C4-2B (cell line): ENCODE data around the gene MDP1.
A peak's percentile ranks its signal among the peaks of the same experiment; 100 is the strongest.

ENCODE experiments used
- H3K27ac ChIP-seq: fragments of 450-650 bp; 2 replicates; pipeline ENCODE4 v1.5.1; 2017
- ZFX ChIP-seq: fragments of 450-650 bp; IDR thresholded peaks from 2 replicates; pipeline ENCODE4 v1.6.1; 2017
- TF ChIP-seq, protein P1 (sequence below): fragments of 450-650 bp; conservative IDR thresholded peaks from 2 replicates; pipeline ENCODE4 v1.5.1; 2017; ENCODE audit warnings: mild to moderate bottlenecking

The MDP1 gene

DNA sequence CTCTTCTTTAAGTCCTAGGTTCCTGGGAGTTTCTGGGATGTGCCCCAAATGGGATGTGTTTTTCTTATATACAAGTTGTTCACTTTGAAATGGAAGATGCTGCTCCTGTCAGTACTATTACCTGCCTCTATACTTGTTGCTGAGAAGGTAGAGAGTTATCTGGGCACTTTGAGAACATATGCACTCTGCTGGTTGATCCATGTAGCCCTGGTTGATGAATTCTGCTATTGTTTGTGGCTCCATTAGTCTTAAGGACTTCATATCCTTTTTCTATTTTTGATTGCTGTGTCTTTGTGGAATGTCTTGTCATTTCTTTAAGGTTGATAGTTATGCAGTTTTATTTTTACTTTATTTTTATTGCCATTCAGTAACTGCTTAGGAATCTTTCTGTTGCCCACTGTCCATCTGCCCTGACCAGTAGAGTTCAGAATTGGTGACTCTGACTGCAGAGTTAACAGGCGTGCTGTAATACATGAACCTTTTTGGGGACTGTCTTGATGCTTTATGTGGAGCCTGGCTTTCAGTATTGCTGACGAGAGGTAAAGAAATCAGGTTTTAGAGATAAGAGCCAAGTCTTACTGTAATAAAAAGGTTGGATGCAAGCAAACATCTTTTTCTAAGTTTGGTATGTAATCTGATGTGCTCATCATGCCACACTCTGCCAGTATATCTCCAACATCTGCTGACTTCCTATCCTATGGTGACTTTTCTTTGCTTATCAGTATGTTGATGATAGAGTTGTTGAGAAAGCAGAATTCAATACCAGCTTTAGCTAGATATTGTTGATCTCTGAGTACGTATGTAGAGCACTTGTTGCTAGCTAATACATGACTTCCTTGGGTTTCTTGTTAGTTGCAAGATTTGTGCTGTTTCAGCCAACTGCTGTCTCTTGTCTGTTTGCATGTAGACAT lies 18.5 kb upstream of the MDP1 start:
- H3K27ac ChIP-seq = no peak overlapping the region
- TF ChIP-seq, protein P1, sequence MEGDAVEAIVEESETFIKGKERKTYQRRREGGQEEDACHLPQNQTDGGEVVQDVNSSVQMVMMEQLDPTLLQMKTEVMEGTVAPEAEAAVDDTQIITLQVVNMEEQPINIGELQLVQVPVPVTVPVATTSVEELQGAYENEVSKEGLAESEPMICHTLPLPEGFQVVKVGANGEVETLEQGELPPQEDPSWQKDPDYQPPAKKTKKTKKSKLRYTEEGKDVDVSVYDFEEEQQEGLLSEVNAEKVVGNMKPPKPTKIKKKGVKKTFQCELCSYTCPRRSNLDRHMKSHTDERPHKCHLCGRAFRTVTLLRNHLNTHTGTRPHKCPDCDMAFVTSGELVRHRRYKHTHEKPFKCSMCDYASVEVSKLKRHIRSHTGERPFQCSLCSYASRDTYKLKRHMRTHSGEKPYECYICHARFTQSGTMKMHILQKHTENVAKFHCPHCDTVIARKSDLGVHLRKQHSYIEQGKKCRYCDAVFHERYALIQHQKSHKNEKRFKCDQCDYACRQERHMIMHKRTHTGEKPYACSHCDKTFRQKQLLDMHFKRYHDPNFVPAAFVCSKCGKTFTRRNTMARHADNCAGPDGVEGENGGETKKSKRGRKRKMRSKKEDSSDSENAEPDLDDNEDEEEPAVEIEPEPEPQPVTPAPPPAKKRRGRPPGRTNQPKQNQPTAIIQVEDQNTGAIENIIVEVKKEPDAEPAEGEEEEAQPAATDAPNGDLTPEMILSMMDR = no peak
- no peak for TF ChIP-seq ZFX

DNA sequence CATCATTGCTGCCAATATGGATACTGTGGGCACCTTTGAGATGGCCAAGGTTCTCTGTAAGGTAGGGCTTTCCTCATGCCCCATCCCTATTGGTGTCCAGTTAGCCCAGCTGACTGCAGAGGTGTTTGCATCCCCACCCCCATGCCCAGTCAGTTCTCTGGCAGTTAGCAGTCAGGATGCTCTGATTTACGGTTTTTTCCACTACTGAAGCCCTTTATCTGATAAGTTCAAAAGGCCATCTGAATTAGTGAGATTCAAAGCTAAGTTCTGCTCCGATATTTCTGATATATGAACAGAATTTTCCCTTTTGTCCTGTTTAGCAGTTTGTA lies 17.6 kb upstream of the MDP1 start:
- TF ChIP-seq, protein P1 = no peak
- no peak for TF ChIP-seq ZFX
- H3K27ac ChIP-seq = peak overlapping the region; percentile 90

DNA sequence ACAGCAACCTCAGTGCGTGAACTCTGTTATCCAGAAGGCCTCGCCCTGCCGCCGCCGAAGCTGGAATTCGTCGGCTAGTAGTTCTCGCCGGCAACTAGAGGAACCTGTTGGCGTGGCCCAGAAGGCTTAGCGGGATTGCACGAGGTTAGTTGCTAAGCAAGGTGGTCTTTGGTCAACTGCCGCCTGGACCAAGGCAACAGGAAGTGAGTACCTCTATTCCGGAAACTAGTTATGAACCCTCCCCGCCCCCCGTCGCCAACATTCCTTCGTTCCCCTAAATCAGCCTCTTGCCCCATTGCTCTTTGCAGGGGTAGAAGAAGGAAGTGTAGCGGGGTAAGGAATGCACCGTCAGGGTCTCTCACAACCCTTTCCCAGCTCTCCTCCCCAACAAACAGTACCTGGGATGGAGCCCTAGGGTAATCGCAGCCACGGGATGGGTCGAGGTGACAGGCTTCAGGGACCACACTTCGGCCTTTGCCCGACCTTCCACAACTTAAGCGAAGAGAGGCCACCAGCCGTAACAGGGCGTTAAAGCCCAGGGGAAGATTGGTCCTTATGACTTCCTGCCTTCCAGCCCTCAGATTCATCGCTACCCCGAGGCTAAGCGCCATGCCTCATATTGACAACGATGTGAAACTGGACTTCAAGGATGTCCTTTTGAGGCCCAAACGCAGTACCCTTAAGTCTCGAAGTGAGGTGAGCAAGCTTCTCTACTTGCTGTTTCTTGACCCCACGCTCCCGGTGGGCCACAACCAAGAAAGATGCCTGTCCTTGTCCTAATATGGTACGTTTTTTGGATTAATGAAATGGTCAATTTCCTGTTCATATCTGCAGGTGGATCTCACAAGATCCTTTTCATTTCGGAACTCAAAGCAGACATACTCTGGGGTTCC lies 17.0 kb upstream of the MDP1 start, which contains the start of gene GMPR2:
Gene GMPR2, plus strand, starts transcription at position 285 of the 893 bp plus-strand sequence. Its CDS starts 325 bp downstream, at position 610.
- TF ChIP-seq, protein P1 = no peak
- TF ChIP-seq ZFX = peak; percentile 47
- H3K27ac ChIP-seq = peak within 1 kb of the TSS; percentile 90

DNA sequence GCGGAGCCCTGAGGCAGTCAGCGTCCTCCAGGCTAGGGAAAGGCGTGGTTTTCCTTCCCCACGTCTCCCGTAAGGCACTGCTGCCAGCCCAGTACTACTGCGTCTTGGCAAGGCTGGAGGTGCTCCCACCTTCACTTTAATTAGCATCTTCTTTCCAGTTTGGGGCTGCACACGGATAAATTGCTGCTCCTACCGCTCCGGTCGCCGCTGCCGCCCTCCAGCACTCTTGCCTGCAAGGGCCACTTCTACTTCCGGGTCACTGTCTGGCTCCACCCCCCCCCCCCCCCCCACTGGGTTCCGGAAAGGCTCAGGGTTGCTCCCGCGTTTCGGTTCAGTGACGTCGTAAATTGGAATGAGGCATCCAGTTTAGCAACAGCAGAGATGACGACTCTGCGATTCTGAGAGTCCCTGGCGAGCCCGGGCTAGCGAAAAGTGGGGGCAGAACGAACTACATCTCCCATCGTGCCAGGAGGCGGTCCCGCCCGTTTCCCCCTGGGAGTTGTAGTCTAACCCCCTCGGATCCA lies 16.3 kb upstream of the MDP1 start, which contains the start of gene NEDD8:
Gene NEDD8, minus strand, starts transcription at position 247 of the 524 bp plus-strand sequence. Its CDS starts 100 bp downstream, at position 147.
- peak within 1 kb of the TSS; percentile 90 for H3K27ac ChIP-seq
- TF ChIP-seq, protein P1 = no peak

- TF ChIP-seq, protein P1 = no peak
- peak; percentile 37; the same call in 1 of the 2 replicates for TF ChIP-seq ZFX
- peak overlapping the region; percentile 90 for H3K27ac ChIP-seq
Measured at GRCh38 chr14:24231263-24232120, 15.6 kb upstream of the MDP1 start.

GRCh38 chr14:24228902-24229301 lies 13.0 kb upstream of the MDP1 start:
- TF ChIP-seq ZFX = no peak
- TF ChIP-seq, protein P1 = no peak
- H3K27ac ChIP-seq = no peak overlapping the region
